Liver (tissue), 9 donors: Measurements from ENCODE around the gene LASP1. TPM values are rescaled to one million over a fixed set of nuclear protein-coding genes. Genes with fewer than 3 reads are reported as not detected.

Experiments
- DNase-seq: peaks from one replicate; pipeline ENCODE4 v3.0.0-alpha.2; 2017; ENCODE audit warnings: low spot score
- H3K27ac ChIP-seq, 2 donors: one replicate each; pipeline ENCODE4 v1.7.0; 2013; ENCODE audit warnings: inconsistent platforms in 2 of 2, low read length in 2 of 2, control low read depth in 1 of 2, low read depth in 1 of 2, mild to moderate bottlenecking in 1 of 2
- H3K27me3 ChIP-seq, 4 donors: one replicate each; pipeline versions ENCODE4 v1.6.1 to v1.7.0; 2013; ENCODE audit warnings: low read length in 3 of 4, inconsistent platforms in 1 of 4, mild to moderate bottlenecking in 1 of 4, moderate library complexity in 1 of 4; ENCODE audit not compliant: control insufficient read depth in 4 of 4, insufficient read depth in 4 of 4
- H3K36me3 ChIP-seq, 4 donors: one replicate each; pipeline versions ENCODE4 v1.6.1 to v1.7.0; 2013; ENCODE audit warnings: low read length in 3 of 4, mild to moderate bottlenecking in 3 of 4, low read depth in 1 of 4, moderate library complexity in 1 of 4; ENCODE audit not compliant: control insufficient read depth in 4 of 4, insufficient read depth in 3 of 4
- H3K4me1 ChIP-seq, 4 donors: one replicate each; pipeline versions ENCODE4 v1.6.1 to v1.7.0; 2013; ENCODE audit warnings: low read length in 3 of 4, mild to moderate bottlenecking in 3 of 4, moderate library complexity in 1 of 4; ENCODE audit not compliant: control insufficient read depth in 4 of 4, insufficient read depth in 4 of 4
- H3K4me3 ChIP-seq, 3 donors: one replicate each; pipeline versions ENCODE4 v1.6.1 to v1.7.0; 2013; ENCODE audit warnings: low read length in 3 of 3, control low read depth in 1 of 3, low read depth in 1 of 3, mild to moderate bottlenecking in 1 of 3
- H3K9ac ChIP-seq, 2 donors: one replicate each; pipeline ENCODE4 v1.7.0; 2013; ENCODE audit warnings: low read length in 2 of 2, mild to moderate bottlenecking in 2 of 2, moderate library complexity in 2 of 2, control low read depth in 1 of 2, low read depth in 1 of 2
- H3K9me3 ChIP-seq, 4 donors: one replicate each; pipeline versions ENCODE4 v1.6.1 to v1.7.0; 2013; ENCODE audit warnings: low read length in 3 of 4; ENCODE audit not compliant: control insufficient read depth in 4 of 4
- EGR1 ChIP-seq, 2 donors: IDR thresholded peaks; 2 replicates each; pipeline ENCODE4 v1.6.1; 2016 to 2018; ENCODE audit warnings: antibody characterized with exemption in 2 of 2, low read depth in 2 of 2
- FOXA1 ChIP-seq: IDR thresholded peaks from 2 replicates; pipeline ENCODE4 v1.6.1; 2016; ENCODE audit warnings: antibody characterized with exemption
- FOXA2 ChIP-seq: IDR thresholded peaks from 2 replicates; pipeline ENCODE4 v1.6.1; 2016; ENCODE audit warnings: antibody characterized with exemption
- JUND ChIP-seq, 2 donors: IDR thresholded peaks; 2 replicates each; pipeline ENCODE4 v1.6.1; 2016; ENCODE audit warnings: antibody characterized with exemption in 2 of 2
- NR2F2 ChIP-seq: IDR thresholded peaks from 2 replicates; pipeline ENCODE4 v1.6.1; 2016; ENCODE audit warnings: antibody characterized with exemption
- RAD21 ChIP-seq, 2 donors: IDR thresholded peaks; 2 replicates each; pipeline ENCODE4 v1.6.1; 2016; ENCODE audit warnings: antibody characterized with exemption in 2 of 2, mild to moderate bottlenecking in 2 of 2
- RXRA ChIP-seq, 2 donors: IDR thresholded peaks; 2 replicates each; pipeline ENCODE4 v1.6.1; 2017 to 2018; ENCODE audit warnings: antibody characterized with exemption in 2 of 2, mild to moderate bottlenecking in 1 of 2
- SP1 ChIP-seq: IDR thresholded peaks from 2 replicates; pipeline ENCODE4 v1.6.1; 2018; ENCODE audit warnings: antibody characterized with exemption, mild to moderate bottlenecking
- TAF1 ChIP-seq: conservative IDR thresholded peaks from 2 replicates; pipeline ENCODE4 v1.6.1; 2016; ENCODE audit warnings: antibody characterized with exemption, mild to moderate bottlenecking
- YY1 ChIP-seq: IDR thresholded peaks from 2 replicates; pipeline ENCODE4 v1.6.1; 2016; ENCODE audit warnings: antibody characterized with exemption, mild to moderate bottlenecking
- WGBS: extraction: QIAGEN DNeasy Blood & Tissue Kit; methylation state at CpG from one replicate; pipeline ENCODE4 v1.1.7; 2013; 5-methylcytosine and 5-hydroxymethylcytosine counted together
- polyA plus RNA-seq, 2 donors: library from polyadenylated mRNA; stranded (reverse) in 1 of 2; unstranded in 1 of 2; fragments of 200-250 nt in 1 of 2; fragments of >200 nt in 1 of 2; fragmentation: Nextera tagmentation in 1 of 2; extraction: Ambion mirVana in 1 of 2; gene quantifications; one replicate each; pipeline versions ENCODE4 v1.2.1 to v1.2.3, GENCODE V29; 2013 to 2015
- total RNA-seq, 2 donors: library from RNA; depleted of rRNA; stranded (reverse); fragments of >200 nt; gene quantifications; one replicate each; pipeline ENCODE4 v1.2.3, GENCODE V29; 2014
- TF ChIP-seq, protein P1 (sequence below): IDR thresholded peaks from 2 replicates; pipeline ENCODE4 v1.6.1; 2016; ENCODE audit warnings: antibody characterized with exemption
- TF ChIP-seq, protein P2 (sequence below): fragments of 150-350 bp; IDR thresholded peaks from 2 replicates; pipeline ENCODE4 v1.5.1; 2017; ENCODE audit warnings: improper control_type of control experiment, low read depth, low read length; ENCODE audit not compliant: missing input control
- TF ChIP-seq, protein P3 (sequence below): IDR thresholded peaks from 2 replicates; pipeline ENCODE4 v1.6.1; 2016; ENCODE audit warnings: antibody characterized with exemption, mild to moderate bottlenecking
- TF ChIP-seq, protein P4 (sequence below): IDR thresholded peaks from 2 replicates; pipeline ENCODE4 v1.6.1; 2016; ENCODE audit warnings: antibody characterized with exemption
- donor health status: healthy.
- donor health status: healthy.
- donor health status: healthy.
- donor health status: healthy.
- donor health status: healthy.

LASP1 gene
- total and polyA plus RNA-seq, 4 donors = 18.2 to 77.7 (median 68.4) TPM

DNA sequence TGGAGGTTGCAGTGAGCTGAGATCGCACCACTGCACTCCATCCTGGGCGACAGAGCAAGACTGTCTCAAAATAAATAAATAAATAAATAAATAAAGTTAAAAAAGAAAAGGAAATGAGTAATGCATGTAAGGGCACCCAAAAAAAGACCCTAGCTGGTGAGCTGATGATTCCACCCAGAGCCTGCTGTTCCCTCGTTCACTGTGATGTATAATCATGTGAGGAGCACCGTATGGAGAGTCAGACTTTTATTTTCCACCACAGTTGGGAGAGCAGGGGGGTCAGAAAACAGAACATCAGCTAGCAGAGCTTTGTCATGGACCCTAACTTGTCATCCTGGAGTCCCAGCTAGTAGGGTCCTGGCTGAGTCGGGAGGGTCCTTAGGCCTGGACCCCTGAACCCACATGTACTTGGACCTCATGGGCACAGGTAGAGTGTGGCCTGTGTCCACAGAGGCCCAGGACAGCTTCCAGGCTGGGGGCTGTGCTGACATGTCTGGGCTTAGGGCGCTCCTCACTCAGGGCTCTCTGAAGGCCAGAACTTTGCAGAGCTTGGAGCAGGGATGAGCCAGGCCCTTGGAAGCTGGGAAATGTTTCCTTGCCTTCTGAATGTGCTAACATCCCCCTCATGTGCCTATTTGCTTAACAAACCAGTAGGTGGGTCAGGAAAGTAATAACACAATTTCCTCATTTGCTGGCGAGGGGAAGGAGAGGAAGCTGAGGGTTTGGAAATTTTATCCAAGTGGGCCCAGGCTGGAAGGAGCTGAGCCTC is 36.8 kb downstream of the LASP1 start:
- Histone ChIP-seq H3K36me3 (peaks cover 4 to 11% (median 6%) of the 10 kb centered on the region in 4 donors), H3K27ac (no peak overlapping the region), H3K9ac (no peak overlapping the region), H3K27me3 (no peaks in the 10 kb centered on the region), H3K4me1 (peaks cover 2 to 10% (median 7%) of the 10 kb centered on the region in 4 donors), H3K4me3 (no peak overlapping the region), H3K9me3 (no peaks in the 10 kb centered on the region)
- WGBS = 90% methylated on average over 7 of the region's 7 CpGs
- DNase-seq = no peak
- TF ChIP-seq, protein P1, sequence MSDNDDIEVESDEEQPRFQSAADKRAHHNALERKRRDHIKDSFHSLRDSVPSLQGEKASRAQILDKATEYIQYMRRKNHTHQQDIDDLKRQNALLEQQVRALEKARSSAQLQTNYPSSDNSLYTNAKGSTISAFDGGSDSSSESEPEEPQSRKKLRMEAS = no peak
- TF ChIP-seq SP1 (no peak), TAF1 (no peak), JUND (IDR thresholded peaks at IDR 0.05) (no peak), RAD21 (IDR thresholded peaks at IDR 0.05) (no peak), FOXA2 (no peak), EGR1 (IDR thresholded peaks at IDR 0.05; ENCODE audit: low read depth in 2 of 2) (no peak), RXRA (IDR thresholded peaks at IDR 0.05) (no peak), NR2F2 (no peak), FOXA1 (no peak), YY1 (no peak)
- TF ChIP-seq, protein P2, sequence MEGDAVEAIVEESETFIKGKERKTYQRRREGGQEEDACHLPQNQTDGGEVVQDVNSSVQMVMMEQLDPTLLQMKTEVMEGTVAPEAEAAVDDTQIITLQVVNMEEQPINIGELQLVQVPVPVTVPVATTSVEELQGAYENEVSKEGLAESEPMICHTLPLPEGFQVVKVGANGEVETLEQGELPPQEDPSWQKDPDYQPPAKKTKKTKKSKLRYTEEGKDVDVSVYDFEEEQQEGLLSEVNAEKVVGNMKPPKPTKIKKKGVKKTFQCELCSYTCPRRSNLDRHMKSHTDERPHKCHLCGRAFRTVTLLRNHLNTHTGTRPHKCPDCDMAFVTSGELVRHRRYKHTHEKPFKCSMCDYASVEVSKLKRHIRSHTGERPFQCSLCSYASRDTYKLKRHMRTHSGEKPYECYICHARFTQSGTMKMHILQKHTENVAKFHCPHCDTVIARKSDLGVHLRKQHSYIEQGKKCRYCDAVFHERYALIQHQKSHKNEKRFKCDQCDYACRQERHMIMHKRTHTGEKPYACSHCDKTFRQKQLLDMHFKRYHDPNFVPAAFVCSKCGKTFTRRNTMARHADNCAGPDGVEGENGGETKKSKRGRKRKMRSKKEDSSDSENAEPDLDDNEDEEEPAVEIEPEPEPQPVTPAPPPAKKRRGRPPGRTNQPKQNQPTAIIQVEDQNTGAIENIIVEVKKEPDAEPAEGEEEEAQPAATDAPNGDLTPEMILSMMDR = no peak
- TF ChIP-seq, protein P3, sequence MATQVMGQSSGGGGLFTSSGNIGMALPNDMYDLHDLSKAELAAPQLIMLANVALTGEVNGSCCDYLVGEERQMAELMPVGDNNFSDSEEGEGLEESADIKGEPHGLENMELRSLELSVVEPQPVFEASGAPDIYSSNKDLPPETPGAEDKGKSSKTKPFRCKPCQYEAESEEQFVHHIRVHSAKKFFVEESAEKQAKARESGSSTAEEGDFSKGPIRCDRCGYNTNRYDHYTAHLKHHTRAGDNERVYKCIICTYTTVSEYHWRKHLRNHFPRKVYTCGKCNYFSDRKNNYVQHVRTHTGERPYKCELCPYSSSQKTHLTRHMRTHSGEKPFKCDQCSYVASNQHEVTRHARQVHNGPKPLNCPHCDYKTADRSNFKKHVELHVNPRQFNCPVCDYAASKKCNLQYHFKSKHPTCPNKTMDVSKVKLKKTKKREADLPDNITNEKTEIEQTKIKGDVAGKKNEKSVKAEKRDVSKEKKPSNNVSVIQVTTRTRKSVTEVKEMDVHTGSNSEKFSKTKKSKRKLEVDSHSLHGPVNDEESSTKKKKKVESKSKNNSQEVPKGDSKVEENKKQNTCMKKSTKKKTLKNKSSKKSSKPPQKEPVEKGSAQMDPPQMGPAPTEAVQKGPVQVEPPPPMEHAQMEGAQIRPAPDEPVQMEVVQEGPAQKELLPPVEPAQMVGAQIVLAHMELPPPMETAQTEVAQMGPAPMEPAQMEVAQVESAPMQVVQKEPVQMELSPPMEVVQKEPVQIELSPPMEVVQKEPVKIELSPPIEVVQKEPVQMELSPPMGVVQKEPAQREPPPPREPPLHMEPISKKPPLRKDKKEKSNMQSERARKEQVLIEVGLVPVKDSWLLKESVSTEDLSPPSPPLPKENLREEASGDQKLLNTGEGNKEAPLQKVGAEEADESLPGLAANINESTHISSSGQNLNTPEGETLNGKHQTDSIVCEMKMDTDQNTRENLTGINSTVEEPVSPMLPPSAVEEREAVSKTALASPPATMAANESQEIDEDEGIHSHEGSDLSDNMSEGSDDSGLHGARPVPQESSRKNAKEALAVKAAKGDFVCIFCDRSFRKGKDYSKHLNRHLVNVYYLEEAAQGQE = no peak
- TF ChIP-seq, protein P4, sequence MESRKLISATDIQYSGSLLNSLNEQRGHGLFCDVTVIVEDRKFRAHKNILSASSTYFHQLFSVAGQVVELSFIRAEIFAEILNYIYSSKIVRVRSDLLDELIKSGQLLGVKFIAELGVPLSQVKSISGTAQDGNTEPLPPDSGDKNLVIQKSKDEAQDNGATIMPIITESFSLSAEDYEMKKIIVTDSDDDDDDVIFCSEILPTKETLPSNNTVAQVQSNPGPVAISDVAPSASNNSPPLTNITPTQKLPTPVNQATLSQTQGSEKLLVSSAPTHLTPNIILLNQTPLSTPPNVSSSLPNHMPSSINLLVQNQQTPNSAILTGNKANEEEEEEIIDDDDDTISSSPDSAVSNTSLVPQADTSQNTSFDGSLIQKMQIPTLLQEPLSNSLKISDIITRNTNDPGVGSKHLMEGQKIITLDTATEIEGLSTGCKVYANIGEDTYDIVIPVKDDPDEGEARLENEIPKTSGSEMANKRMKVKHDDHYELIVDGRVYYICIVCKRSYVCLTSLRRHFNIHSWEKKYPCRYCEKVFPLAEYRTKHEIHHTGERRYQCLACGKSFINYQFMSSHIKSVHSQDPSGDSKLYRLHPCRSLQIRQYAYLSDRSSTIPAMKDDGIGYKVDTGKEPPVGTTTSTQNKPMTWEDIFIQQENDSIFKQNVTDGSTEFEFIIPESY = no peak
